B cell (primary cell): ENCODE measurements around the gene CLASP1. TPM values are rescaled to one million over a fixed set of nuclear protein-coding genes. Genes with fewer than 3 reads are reported as not detected.
"Not testable (repeated sequence)": the region's sequence is repeated elsewhere in the genome, so short reads cannot be mapped to it uniquely, and the experiment has no call there.

Experiments used
- ATAC-seq: fragments of 200-7000 bp; cut with Tn5 transposase; one replicate; pipeline ENCODE4 v1.10.0; 2021; ENCODE audit warnings: low read depth, mild to moderate bottlenecking, moderate number of reproducible peaks, moderate library complexity
- CTCF ChIA-PET: fragments of 350-600 bp; sonication (Branson Sonifier 250); formaldehyde crosslinking; loops from one replicate; lab custom pipeline; 2021; ENCODE audit warnings: antibody characterized with exemption, inconsistent platforms; lab: Charles Lee
- POLR2A ChIA-PET: fragments of 350-600 bp; sonication (Branson Sonifier 250); formaldehyde crosslinking; loops from one replicate; lab custom pipeline; 2021; ENCODE audit warnings: antibody characterized with exemption; lab: Charles Lee
- DNase-seq: peaks from one replicate; pipeline ENCODE4 v3.0.0; 2013
- H2AFZ ChIP-seq: 2 replicates; pipeline ENCODE4 v1.6.1; 2012; ENCODE audit warnings: mild to moderate bottlenecking, low read depth, low read length; ENCODE audit not compliant: insufficient read depth, poor library complexity, severe bottlenecking
- H3K27ac ChIP-seq, 2 donors: 1 replicate in 1 of 2; 2 replicates in 1 of 2; pipeline ENCODE4 v1.5.1; 2012 to 2013; ENCODE audit warnings: low read length in 2 of 2, mild to moderate bottlenecking in 2 of 2, moderate library complexity in 1 of 2
- H3K27me3 ChIP-seq, 4 experiments: fragments of 200-600 bp in 1 of 4; sonication (generic) in 1 of 4; replicated peaks in 1 of 4; 1 replicate in 2 of 4; 2 replicates in 2 of 4; pipeline versions ENCODE4 v1.6.1 to v1.7.0; 2013 to 2016; ENCODE audit warnings: low read length in 3 of 4, mild to moderate bottlenecking in 2 of 4, mixed read lengths in 1 of 4, moderate library complexity in 1 of 4; ENCODE audit not compliant: insufficient read depth in 4 of 4, control insufficient read depth in 3 of 4; ENCODE audit errors: control extremely low read depth in 1 of 4
- H3K36me3 ChIP-seq, 2 experiments: replicated peaks in 1 of 2; 1 replicate in 1 of 2; 2 replicates in 1 of 2; pipeline versions ENCODE4 v1.6.1 to v1.7.1; 2013; ENCODE audit warnings: low read length in 1 of 2; ENCODE audit not compliant: insufficient read depth in 2 of 2, control insufficient read depth in 1 of 2; ENCODE audit errors: control extremely low read depth in 1 of 2, extremely low read depth in 1 of 2
- H3K4me1 ChIP-seq, 2 donors: fragments of 200-600 bp in 1 of 2; sonication (generic) in 1 of 2; 1 replicate in 1 of 2; 2 replicates in 1 of 2; pipeline versions ENCODE4 v1.5.1 to v1.6.1; 2013 to 2017; ENCODE audit warnings: low read length in 2 of 2; ENCODE audit not compliant: control insufficient read depth in 2 of 2, insufficient read depth in 2 of 2
- H3K4me2 ChIP-seq: replicated peaks from 2 replicates; pipeline ENCODE3; 2012; ENCODE audit warnings: mild to moderate bottlenecking, low read depth, low read length; ENCODE audit not compliant: poor library complexity, severe bottlenecking
- H3K4me3 ChIP-seq, 5 experiments: fragments of 200-600 bp in 1 of 5; sonication (generic) in 1 of 5; 1 replicate in 3 of 5; 2 replicates in 2 of 5; pipeline versions ENCODE4 v1.5.1 to v1.7.0; 2011 to 2016; ENCODE audit warnings: low read length in 4 of 5, mild to moderate bottlenecking in 4 of 5, low read depth in 2 of 5, control low read depth in 1 of 5, moderate library complexity in 1 of 5; ENCODE audit not compliant: insufficient read depth in 1 of 5; ENCODE audit errors: control extremely low read depth in 1 of 5, extremely low read depth in 1 of 5
- H3K79me2 ChIP-seq: fragments of 200-600 bp; sonication (generic); one replicate; pipeline ENCODE4 v1.6.0; 2016; ENCODE audit warnings: low read length; ENCODE audit not compliant: control insufficient read depth, insufficient read depth
- H3K9ac ChIP-seq: fragments of 200-600 bp; sonication (generic); 2 replicates; pipeline ENCODE4 v1.6.1; 2017; ENCODE audit warnings: mild to moderate bottlenecking, low read length, moderate library complexity
- H3K9me3 ChIP-seq, 3 donors: one replicate each; pipeline versions ENCODE4 v1.6.1 to v1.7.1; 2013; ENCODE audit warnings: low read length in 2 of 3; ENCODE audit not compliant: control insufficient read depth in 2 of 3, insufficient read depth in 1 of 3; ENCODE audit errors: control extremely low read depth in 1 of 3
- H4K20me1 ChIP-seq: 2 replicates; pipeline ENCODE4 v1.6.0; 2012; ENCODE audit warnings: mild to moderate bottlenecking, low read length; ENCODE audit not compliant: insufficient read depth, control insufficient read depth, poor library complexity, severe bottlenecking
- H3K27ac Mint-ChIP-seq: one replicate; pipeline ENCODE4 v1.8.0; 2021; ENCODE audit warnings: mixed read lengths
- H3K27me3 Mint-ChIP-seq: one replicate; pipeline ENCODE4 v1.8.0; 2021; ENCODE audit warnings: mixed read lengths
- H3K4me1 Mint-ChIP-seq: one replicate; pipeline ENCODE4 v1.8.0; 2021; ENCODE audit warnings: mixed read lengths
- H3K4me3 Mint-ChIP-seq: one replicate; pipeline ENCODE4 v1.8.0; 2021; ENCODE audit warnings: mixed read lengths
- H3K9me3 Mint-ChIP-seq: one replicate; pipeline ENCODE4 v1.8.0; 2022; ENCODE audit warnings: mixed read lengths; ENCODE audit not compliant: insufficient read depth
- CTCF ChIP-seq: fragments of 200-600 bp; IDR thresholded peaks from one replicate; pipeline ENCODE4 v1.8.0; 2022; ENCODE audit warnings: antibody characterized with exemption, mild to moderate bottlenecking
- EZH2 ChIP-seq: IDR thresholded peaks from 2 replicates; pipeline ENCODE4 v1.6.1; 2012; ENCODE audit warnings: borderline replicate concordance, low read depth, mild to moderate bottlenecking, moderate library complexity, low read length; ENCODE audit not compliant: insufficient read depth, poor library complexity, severe bottlenecking
- WGBS: methylation state at CpG from one replicate; pipeline ENCODE4 v1.1.5; 2013; ENCODE audit warnings: missing lambda C conversion rate; ENCODE audit not compliant: insufficient coverage; 5-methylcytosine and 5-hydroxymethylcytosine counted together
- intact Hi-C: fragments of 100-400 bp; cut with micrococcal nuclease; formaldehyde crosslinking; loops from one replicate; pipeline ENCODE4 v1.10.0; 2022
- polyA plus RNA-seq: library from polyadenylated mRNA; depleted of rRNA; stranded (reverse); fragments of >200 nt; gene quantifications from 2 replicates; pipeline ENCODE4 v1.2.3, GENCODE V29; 2012
- total RNA-seq, 2 donors: library from RNA; stranded (reverse); fragments of 120-200 nt in 1 of 2; gene quantifications; 1 replicate in 1 of 2; 2 replicates in 1 of 2; pipeline versions ENCODE4 v1.2.3 to v1.2.4, GENCODE V29; 2013 to 2022

Gene CLASP1
- total and polyA plus RNA-seq, 2 donors (not counting 1 experiment from before 2014, with no cell fraction given) = 8.7 to 88.0 TPM

GRCh38 chr2:121345101-121345500, 304.2 kb downstream of the CLASP1 start:
- Mint-ChIP-seq H3K27me3 (no peaks in the 10 kb centered on the region), H3K4me1 (no peaks in the 10 kb centered on the region), H3K4me3 (no peak overlapping the region), H3K9me3 (no peaks in the 10 kb centered on the region), H3K27ac (no peak overlapping the region)
- Histone ChIP-seq H3K9me3 (no peaks in the 10 kb centered on the region), H3K36me3 (peaks cover 4 to 75% of the 10 kb centered on the region in 2 experiments), H3K79me2 (no peaks in the 10 kb centered on the region), H3K9ac (no peak overlapping the region), H3K4me2 (no peak overlapping the region), H3K27me3 (no peaks in the 10 kb centered on the region), H2AFZ (no peak overlapping the region), H3K4me1 (no peaks in the 10 kb centered on the region), H4K20me1 (no peaks in the 10 kb centered on the region), H3K4me3 (no peak overlapping the region), H3K27ac (no peak overlapping the region)
- WGBS = 98% methylated on average over 5 of the region's 6 CpGs
- intact Hi-C loops = no loop called here
- TF ChIP-seq EZH2 (no peak), CTCF (no peak)
- ChIA-PET POLR2A (no interaction called here), CTCF (interaction anchor here (1.2 kb wide), 1 partner anchor 17 kb away, joined by 3 read pairs; no protein-coding TSS in a partner anchor)
- ATAC-seq (no peak), DNase-seq (no peak)

GRCh38 chr2:121343828-121344399, 305.3 kb downstream of the CLASP1 start:
- ATAC-seq, H3K4me2 ChIP-seq, H3K27ac ChIP-seq, intact Hi-C loops, DNase-seq, H3K4me1 ChIP-seq, H3K9me3 Mint-ChIP-seq, H3K27me3 Mint-ChIP-seq, H3K79me2 ChIP-seq, H3K9me3 ChIP-seq, H3K9ac ChIP-seq, H2AFZ ChIP-seq, H3K27ac Mint-ChIP-seq, POLR2A ChIA-PET, H3K4me3 ChIP-seq, H4K20me1 ChIP-seq, H3K27me3 ChIP-seq, H3K4me1 Mint-ChIP-seq, H3K4me3 Mint-ChIP-seq: not testable (repeated sequence)
- WGBS = 100% methylated on average over 5 of the region's 12 CpGs
- CTCF ChIA-PET = interaction anchor here (1.2 kb wide), 1 partner anchor 18 kb away, joined by 3 read pairs; no protein-coding TSS in a partner anchor
- peaks cover 4 to 70% of the 10 kb centered on the region in 2 experiments for H3K36me3 ChIP-seq
